GM20000 (cell line): ENCODE measurements around the gene FAM20C.

Source experiments
- DNase-seq: peaks from one replicate; pipeline ENCODE4 v3.0.0; 2012; ENCODE audit warnings: low spot score
- TF ChIP-seq, protein P1 (sequence below): IDR thresholded peaks from 2 replicates; pipeline ENCODE4 v1.5.1; 2012; ENCODE audit warnings: mild to moderate bottlenecking, control low read depth; ENCODE audit errors: extremely low read depth, missing control alignments

The FAM20C gene

DNA sequence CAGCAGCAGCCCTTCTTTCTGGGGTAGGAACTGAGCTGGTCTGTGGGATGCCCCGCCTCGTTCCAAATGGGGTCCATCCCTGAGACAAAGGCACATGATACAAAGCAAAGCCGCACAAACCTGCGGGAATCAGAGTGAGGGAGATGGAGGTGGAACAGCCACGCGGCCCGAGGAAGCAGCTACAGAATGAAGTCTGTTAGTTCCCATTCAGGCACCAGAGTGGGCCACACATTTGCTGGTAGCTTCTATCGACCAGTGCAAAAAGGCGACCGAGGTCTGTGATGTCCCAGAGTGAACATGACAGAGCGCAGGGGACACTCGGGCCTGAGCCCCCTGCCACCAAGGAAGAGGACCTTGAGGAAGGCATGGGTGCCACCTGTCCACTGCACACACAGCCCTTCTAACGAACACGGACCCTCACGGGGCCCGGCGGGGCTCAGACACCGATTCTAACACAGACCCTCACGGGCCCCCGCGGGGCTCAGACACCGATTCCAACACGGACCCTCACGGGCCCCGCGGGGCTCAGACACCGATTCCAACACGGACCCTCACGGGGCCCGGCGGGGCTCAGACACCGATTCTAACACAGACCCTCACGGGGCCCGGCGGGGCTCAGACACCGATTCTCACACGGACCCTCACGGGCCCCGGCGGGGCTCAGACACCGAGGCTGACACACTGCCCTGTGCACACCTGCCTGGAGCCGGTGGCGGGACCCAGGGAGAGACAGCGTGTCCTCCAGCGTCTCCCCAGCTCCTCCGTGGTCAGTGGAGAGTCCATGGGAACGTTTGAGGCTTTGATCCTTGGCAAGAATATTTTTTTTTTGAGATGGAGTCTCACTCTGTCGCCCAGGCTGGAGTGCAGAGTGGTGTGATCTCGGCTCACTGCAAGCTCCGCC is 32.8 kb upstream of the FAM20C start:
- DNase-seq: no peak
- TF ChIP-seq, protein P1, sequence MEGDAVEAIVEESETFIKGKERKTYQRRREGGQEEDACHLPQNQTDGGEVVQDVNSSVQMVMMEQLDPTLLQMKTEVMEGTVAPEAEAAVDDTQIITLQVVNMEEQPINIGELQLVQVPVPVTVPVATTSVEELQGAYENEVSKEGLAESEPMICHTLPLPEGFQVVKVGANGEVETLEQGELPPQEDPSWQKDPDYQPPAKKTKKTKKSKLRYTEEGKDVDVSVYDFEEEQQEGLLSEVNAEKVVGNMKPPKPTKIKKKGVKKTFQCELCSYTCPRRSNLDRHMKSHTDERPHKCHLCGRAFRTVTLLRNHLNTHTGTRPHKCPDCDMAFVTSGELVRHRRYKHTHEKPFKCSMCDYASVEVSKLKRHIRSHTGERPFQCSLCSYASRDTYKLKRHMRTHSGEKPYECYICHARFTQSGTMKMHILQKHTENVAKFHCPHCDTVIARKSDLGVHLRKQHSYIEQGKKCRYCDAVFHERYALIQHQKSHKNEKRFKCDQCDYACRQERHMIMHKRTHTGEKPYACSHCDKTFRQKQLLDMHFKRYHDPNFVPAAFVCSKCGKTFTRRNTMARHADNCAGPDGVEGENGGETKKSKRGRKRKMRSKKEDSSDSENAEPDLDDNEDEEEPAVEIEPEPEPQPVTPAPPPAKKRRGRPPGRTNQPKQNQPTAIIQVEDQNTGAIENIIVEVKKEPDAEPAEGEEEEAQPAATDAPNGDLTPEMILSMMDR: no peak

DNA sequence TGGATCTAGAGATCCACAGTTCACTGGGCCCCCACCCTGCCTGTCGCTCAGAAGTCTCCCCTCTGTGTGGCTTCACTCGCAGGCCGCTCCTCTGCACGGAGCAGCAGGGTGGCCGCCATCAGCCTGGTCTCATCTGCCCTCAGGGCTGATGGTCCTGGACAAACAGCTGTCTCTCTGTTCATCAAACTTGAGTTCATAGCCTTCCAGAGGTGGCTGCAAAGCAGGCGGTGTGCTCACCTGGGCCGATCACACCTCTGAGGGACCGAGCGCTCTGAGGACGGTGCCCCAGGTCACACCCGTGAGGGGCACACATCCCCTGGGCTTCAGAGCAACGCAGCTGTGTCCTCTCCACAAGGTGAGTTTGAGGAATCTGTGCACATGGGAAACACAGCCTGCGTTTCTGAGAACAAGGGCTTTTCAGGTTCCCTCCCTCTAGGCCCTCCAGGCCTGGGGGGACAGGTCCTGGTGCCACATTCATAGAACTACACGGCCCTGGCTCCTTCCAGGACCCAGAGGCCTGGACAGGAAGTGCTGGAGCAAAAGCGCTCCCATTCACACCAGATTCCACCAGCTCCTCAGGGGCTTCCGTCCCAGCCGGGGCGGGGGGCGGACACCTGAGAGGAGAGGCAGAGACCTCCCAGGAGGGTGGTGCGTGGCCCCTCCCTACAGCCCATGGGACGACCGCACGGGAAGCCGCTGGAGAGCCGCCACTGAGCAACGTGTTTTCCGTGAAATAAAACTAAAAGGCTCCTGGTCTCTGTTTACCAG is 31.2 kb upstream of the FAM20C start:
- TF ChIP-seq, protein P1: no peak
- DNase-seq: no peak

DNA sequence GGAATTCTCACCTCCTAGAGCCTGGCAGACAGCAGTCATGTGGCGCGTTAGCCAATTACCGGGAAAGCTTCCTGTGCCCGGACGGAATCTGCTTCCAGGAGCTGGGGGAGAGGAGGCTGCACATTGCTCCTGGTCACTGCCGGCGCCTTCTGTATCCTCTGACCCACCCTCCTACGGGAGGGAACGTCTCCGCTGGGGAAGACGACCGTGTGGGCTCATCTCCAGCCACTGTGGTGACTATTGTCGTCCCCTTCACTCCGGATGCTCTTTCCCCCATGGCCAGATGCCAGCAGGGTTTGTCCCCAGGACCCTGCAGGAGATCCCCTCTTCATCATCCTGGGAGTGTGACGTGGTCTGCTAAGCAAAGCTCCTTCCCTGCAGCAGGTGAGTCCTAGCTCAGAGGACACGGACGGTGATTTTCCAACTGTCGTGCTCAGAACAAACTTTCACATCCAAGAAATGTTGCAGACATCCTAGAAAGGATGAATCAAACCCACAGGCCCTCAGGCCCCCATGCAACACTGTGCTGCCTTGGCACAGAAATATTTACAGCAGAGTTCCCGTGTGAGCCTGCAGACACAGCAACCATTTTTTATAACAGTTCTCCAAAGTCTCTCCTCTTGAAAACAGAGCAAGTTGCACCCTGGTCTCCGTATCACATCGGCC is 29.6 kb upstream of the FAM20C start:
- TF ChIP-seq, protein P1: no peak
- DNase-seq: no peak

DNA sequence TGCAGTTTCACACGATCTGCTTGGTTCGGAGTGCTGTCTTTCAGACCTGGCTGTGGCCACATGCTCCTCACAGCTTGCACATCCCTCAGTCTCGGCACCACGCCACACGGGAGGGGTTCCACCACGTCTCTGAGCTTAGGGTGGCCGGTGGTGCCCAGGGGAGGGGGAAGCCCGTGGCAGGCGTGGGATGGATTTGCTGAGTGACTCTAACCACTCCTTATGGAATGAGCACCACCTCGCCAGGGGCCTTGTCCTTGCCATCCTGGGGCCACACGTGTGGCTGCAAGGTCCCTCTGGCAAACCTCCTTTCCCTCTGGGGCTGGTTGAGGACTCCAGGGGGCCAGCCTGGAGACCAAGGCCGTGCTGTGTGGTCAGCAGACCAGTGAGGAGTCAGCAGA is 29.1 kb upstream of the FAM20C start:
- no peak for DNase-seq
- TF ChIP-seq, protein P1: no peak

DNA sequence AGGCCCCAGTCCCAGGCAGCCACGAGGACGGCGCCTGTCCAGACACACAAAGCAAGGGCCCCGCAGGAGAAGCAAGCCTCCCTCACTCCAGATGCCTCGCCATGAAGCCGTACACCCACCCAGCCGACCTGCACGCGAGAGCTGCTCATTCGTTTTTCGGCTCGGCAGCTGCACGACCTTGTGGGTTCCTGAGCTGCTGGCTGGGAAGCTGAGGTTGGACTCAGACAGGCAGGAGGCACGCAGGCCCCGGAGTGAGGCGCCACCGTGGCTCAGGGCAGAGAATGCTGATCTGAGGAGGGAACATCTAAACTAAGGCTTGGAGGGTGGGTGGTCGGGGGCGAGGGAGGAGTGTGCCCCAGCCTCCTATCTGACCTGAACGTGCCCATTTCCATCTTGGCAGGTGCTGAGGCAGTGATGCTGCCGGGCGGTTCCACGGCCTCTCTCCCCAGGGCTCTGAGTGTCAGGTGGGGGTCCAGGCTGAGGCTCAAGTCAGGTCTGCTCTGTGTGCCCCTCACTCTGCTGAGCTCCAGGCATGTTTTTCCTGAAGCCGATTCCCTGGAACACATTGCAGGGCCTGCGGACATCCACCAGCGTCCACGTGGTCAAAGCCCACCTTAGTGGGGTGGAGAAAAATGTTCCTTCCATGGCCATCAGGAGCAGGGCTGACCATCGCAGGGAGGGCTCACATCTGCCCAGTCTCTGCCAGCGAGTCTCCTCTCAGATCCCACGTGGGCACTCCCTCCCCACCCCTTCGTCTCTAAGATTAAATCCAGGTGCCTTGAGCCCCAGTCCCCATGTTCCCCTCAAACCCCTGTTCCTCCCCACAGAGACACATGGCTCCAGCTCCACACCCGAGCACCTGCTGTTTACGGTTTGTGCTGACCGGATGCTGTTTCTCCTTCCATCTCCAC is 28.1 kb upstream of the FAM20C start:
- DNase-seq: no peak
- TF ChIP-seq, protein P1: no peak

DNA sequence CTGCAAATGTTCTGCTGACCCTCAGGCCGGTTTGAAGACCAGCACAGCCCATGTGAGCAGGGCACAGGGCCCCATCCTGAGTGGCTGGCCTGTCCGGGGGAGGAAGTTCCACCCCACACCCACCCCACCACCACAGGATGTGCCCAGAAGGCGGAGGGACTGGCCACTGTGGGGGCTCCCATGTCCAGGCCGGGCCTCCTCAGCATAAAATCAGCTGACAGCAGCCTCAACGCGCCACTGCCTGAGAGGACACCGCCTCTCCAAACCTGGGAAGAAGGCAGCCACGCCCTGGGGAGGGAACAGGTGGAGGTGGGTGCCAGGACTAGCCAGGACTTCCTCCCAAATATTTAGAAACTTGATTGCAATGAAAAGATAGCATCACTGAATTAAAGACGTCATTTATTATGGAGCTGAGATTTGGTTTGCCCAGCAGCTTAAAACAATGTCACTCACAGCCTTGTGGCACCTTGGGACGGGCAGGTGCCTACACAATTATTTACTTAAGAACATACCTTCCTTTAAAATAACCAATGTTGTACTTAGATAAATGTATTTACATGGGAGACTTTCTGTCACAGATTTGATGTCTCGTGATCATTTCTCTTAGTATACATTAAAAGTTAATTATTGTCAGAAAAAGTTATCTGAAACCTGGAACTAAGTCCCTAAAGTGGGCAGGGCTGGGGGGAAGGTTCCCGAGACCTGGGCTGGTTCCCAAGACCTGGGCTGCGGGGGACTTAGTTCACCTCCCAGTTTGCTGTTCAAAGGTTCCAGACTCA is 27.3 kb upstream of the FAM20C start:
- no peak for DNase-seq
- TF ChIP-seq, protein P1: no peak
